ENCODE measurements around the gene HDLBP.

The HDLBP gene

DNA sequence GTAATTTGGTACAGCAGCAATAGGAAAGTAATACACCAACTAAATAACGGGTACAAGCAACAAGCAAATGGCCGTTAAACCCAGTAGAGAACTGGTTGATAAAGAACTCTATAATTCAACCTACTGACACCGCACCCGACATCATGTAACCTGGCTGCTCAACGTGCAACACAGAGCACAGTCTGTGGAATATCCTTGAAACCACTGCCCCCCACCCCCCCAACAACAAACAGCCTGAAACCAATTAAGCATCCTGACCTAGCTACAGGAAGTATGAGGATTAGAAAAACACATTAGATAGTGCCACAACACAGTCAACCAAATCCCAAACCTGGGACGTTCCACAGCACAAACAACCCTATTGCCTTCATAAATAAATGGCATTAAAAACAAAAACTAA lies 23.5 kb downstream of the HDLBP start:
- no peak overlapping the region for H3K4me3 ChIP-seq
- TF ChIP-seq, protein P1, sequence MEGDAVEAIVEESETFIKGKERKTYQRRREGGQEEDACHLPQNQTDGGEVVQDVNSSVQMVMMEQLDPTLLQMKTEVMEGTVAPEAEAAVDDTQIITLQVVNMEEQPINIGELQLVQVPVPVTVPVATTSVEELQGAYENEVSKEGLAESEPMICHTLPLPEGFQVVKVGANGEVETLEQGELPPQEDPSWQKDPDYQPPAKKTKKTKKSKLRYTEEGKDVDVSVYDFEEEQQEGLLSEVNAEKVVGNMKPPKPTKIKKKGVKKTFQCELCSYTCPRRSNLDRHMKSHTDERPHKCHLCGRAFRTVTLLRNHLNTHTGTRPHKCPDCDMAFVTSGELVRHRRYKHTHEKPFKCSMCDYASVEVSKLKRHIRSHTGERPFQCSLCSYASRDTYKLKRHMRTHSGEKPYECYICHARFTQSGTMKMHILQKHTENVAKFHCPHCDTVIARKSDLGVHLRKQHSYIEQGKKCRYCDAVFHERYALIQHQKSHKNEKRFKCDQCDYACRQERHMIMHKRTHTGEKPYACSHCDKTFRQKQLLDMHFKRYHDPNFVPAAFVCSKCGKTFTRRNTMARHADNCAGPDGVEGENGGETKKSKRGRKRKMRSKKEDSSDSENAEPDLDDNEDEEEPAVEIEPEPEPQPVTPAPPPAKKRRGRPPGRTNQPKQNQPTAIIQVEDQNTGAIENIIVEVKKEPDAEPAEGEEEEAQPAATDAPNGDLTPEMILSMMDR (IDR thresholded peaks at IDR 0.05): no peak
- DNase-seq (ENCODE audit: low spot score): no peak
- H3K27ac ChIP-seq: no peak overlapping the region

DNA sequence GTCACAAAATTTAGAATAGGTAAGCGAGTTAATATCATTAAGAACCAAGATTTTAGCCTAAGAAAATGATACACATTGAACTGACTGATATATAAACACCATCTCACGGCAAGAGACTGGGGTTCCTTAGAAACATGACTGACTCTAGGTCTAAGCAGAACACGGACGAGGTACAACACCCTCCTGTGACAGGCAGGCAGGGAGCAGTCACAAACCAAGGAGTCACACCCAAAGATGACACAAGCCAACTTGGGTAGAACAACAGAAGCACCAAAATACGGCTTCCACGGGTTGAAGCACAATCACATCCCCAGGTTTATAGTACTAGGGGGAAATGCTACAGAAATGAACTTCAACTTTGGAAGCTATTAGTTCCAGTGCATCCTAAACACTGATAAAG lies 24.3 kb downstream of the HDLBP start:
- TF ChIP-seq, protein P1 (IDR thresholded peaks at IDR 0.05): no peak
- DNase-seq (ENCODE audit: low spot score): no peak
- Histone ChIP-seq H3K4me3 (no peak overlapping the region), H3K27ac (no peak overlapping the region)

DNA sequence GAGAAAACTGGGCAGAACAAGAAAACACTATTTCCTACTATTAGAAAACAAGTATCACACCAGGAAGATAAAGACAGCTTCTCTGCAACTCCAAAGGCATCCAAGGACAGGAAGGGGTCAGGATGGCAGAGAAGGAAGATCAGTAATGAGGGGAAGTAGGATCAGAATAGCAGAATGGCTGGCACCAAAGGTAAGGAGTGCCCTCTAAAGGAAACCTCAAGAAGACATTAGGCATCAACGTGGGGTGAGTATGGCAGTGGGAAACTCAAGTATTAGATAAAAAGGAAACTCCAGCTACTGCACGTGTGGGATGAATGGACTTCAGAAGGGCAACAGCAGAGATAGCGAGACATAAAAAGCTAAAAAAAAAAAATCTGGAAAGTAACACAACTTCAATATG lies 25.9 kb downstream of the HDLBP start:
- TF ChIP-seq, protein P1 (IDR thresholded peaks at IDR 0.05): no peak
- H3K27ac ChIP-seq: no peak overlapping the region
- no peak for DNase-seq (ENCODE audit: low spot score)
- H3K4me3 ChIP-seq: no peak overlapping the region

DNA sequence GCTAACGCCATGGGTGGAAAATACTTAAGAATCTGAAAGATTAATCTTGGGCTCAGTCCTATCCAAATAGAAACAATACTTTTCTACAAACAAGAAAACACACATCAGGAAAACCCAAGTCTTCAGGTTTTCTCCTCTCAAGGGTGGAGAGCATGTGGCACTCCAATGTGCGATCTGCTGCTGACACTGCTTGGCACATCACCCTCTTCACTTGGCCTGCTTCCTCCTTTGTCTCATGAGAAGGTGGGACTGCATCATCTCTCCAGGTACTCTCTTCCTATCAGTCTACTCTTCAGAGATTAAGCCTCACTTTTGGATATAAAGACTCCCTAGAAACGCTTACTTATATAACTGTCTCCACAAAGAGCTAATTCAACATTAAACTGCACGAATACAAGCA lies 26.4 kb downstream of the HDLBP start:
- DNase-seq (ENCODE audit: low spot score): no peak
- H3K27ac ChIP-seq: no peak overlapping the region
- TF ChIP-seq, protein P1 (IDR thresholded peaks at IDR 0.05): no peak
- no peak overlapping the region for H3K4me3 ChIP-seq

DNA sequence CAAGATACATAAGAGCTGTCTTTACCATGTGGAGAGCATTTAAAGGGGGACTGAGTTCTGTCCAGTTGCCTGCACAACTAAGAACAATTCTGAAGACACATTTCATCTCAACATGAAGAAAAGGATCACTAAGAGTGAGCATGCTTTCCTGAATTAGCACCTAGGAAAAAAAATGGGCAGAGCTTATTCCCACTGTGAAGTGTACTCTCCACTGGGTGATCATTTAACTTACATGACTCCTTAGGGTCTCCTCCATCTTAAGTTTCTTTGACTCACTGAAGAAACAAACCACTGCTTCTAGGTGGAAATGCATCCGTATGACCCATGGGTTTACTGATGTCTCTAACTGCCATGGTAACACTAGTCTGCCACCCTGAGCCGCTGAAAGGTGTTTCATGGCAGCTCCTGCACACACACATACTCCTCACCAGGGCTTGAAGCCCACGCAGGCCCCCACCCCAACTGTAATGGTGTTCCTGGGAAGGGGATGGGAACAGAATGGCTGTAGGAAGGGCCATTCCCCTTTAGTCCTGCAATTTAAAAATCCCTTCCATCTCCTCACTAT lies 27.1 kb downstream of the HDLBP start:
- no peak for DNase-seq (ENCODE audit: low spot score)
- TF ChIP-seq, protein P1 (IDR thresholded peaks at IDR 0.05): no peak
- H3K27ac ChIP-seq: no peak overlapping the region

DNA sequence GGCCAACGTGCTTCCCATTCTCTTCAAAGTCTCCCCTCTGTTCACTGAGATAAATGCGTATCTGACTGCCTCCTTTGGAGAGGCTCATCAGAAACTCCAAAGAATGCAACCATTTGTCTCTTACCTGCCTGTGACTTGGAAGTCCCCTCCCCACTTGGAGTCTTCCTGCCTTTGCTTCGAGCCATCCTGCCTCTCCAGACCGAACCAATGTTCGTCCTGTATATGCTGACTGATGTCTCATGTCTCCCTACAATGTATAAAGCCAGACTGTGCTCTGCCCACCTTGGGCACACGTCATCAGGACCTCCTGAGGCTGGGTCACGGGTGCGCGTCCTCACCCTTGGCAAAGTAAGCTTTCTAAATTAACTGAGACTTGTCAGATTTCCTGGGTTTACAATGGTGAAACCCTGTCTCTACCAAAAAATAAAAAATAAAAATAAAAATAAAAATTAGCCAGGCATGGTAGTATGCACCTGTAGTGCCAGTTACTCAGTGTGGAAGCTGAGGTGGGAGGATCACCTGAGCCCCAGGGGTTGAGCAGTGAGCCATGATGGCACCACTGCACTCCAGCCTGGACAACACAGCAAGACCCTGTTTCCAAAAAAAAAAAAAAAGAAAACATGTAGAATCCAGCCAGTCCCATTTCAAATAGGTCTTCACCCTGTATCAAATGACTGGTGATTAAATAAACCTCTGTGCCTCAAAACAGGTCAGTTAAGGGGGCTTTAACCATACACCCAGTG lies 29.0 kb downstream of the HDLBP start:
- no peak for DNase-seq (ENCODE audit: low spot score)

More for the DNA sequence above, 27.1 kb downstream of the HDLBP start:
- no peak overlapping the region for H3K4me3 ChIP-seq

More for the DNA sequence above, 29.0 kb downstream of the HDLBP start:
- TF ChIP-seq, protein P1 (IDR thresholded peaks at IDR 0.05): no peak
- no peak overlapping the region for H3K4me3 ChIP-seq
- no peak overlapping the region for H3K27ac ChIP-seq

All from coronary artery (tissue), 2 donors.